Measurements from ENCODE around the gene RCOR2. TPM values are rescaled to one million over a fixed set of nuclear protein-coding genes. Genes with fewer than 3 reads are reported as not detected.

RCOR2 gene
- total and polyA plus RNA-seq, 2 experiments from 2014 or later: 34.7 to 74.2 TPM

DNA sequence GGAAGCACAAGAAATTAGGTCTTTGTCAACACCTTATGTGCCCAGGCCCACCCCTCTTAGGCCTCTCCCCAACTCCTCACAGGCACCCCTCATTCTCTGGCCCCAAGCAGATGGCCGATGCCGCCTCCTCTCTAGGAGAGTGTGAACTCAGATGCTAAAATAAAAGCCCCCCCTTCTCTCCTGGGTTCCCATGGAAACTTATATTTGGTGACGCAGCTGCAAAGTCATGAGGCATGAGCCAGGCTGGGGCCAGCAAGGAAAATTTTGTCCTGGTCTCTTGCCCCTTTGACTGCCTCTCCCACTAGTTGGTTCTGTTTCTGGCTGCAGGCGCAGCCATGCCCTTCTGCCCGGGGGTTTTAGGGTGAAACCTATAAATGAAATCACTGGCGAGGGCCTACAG, 11.8 kb downstream of the RCOR2 start:
- no peak for DNase-seq (ENCODE audit: low read depth in 1 of 2, low spot score in 1 of 2)
- H3K4me3 ChIP-seq: no peak overlapping the region
- H3K9me3 ChIP-seq (ENCODE audit: low read depth): no peaks in the 10 kb centered on the region
- H3K4me1 ChIP-seq (ENCODE audit: low read depth): peaks cover 30% of the 10 kb centered on the region
- TF ChIP-seq, protein P1, sequence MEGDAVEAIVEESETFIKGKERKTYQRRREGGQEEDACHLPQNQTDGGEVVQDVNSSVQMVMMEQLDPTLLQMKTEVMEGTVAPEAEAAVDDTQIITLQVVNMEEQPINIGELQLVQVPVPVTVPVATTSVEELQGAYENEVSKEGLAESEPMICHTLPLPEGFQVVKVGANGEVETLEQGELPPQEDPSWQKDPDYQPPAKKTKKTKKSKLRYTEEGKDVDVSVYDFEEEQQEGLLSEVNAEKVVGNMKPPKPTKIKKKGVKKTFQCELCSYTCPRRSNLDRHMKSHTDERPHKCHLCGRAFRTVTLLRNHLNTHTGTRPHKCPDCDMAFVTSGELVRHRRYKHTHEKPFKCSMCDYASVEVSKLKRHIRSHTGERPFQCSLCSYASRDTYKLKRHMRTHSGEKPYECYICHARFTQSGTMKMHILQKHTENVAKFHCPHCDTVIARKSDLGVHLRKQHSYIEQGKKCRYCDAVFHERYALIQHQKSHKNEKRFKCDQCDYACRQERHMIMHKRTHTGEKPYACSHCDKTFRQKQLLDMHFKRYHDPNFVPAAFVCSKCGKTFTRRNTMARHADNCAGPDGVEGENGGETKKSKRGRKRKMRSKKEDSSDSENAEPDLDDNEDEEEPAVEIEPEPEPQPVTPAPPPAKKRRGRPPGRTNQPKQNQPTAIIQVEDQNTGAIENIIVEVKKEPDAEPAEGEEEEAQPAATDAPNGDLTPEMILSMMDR (IDR thresholded peaks at IDR 0.05; ENCODE audit: low read depth, low read length): no peak
- H3K27me3 ChIP-seq: no peaks in the 10 kb centered on the region
- H3K36me3 ChIP-seq: peaks cover 34% of the 10 kb centered on the region
- no peak overlapping the region for H3K27ac ChIP-seq

DNA sequence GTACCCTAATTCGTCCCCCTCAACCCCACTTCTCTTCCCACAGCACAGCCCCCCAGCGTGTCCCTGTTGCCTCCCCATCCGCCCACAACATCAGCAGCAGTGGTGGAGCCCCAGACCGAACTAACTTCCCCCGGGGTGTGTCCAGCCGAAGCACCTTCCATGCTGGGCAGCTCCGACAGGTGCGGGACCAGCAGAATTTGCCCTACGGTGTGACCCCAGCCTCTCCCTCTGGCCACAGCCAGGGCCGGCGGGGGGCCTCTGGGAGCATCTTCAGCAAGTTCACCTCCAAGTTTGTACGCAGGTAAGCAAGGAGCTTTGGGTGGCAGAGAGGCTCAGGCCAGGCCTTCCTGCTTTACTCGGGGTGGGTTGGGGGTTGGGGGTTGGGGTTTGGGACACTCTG, 12.2 kb downstream of the RCOR2 start:
- no peak for DNase-seq (ENCODE audit: low read depth in 1 of 2, low spot score in 1 of 2)
- H3K9me3 ChIP-seq (ENCODE audit: low read depth): no peaks in the 10 kb centered on the region
- no peaks in the 10 kb centered on the region for H3K27me3 ChIP-seq
- H3K4me3 ChIP-seq: no peak overlapping the region
- peaks cover 26% of the 10 kb centered on the region for H3K4me1 ChIP-seq (ENCODE audit: low read depth)
- no peak overlapping the region for H3K27ac ChIP-seq
- H3K36me3 ChIP-seq: peaks cover 35% of the 10 kb centered on the region
- TF ChIP-seq, protein P1 (IDR thresholded peaks at IDR 0.05; ENCODE audit: low read depth, low read length): no peak

DNA sequence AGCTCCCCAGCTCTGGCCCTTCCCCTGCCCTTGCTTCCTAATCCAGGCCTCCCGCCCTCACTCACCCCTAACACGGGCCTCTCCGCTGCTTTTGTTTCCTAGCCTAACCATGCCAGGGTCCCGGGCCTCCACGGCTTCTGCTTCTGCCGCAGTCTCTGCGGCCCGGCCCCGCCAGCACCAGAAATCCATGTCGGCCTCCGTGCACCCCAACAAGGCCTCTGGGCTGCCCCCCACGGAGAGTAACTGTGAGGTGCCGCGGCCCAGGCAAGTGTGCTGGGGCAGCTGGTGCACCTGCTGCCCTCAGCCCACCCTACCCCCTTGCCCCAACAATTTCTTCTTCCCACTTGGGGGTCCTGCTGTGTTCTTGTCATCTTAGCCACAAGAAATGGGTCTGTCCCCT, 13.1 kb downstream of the RCOR2 start:
- Histone ChIP-seq H3K9me3 (ENCODE audit: low read depth) (no peaks in the 10 kb centered on the region), H3K4me3 (no peak overlapping the region), H3K27me3 (no peaks in the 10 kb centered on the region), H3K27ac (no peak overlapping the region), H3K4me1 (ENCODE audit: low read depth) (peaks cover 18% of the 10 kb centered on the region), H3K36me3 (peaks cover 42% of the 10 kb centered on the region)
- no peak for DNase-seq (ENCODE audit: low read depth in 1 of 2, low spot score in 1 of 2)
- TF ChIP-seq, protein P1 (IDR thresholded peaks at IDR 0.05; ENCODE audit: low read depth, low read length): no peak

DNA sequence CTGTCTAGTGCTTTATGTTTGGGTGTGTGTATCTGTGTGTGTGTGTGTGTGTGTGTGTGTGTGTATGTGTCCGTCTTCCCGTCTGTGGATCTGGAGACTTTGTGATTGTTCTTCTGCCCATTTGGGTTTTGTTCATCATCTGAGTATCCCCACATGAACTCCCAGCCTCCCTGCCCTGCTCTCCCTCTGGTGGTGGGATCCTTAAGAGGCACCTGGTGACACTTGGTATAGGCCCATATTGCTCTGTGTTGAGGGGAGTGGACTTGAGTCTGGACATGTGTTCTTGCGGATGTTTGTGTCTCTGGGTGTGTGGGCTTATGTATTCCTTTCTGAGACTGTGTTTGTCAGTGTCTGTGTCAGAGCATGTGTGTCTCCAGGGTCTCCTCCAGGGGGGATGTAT, 15.3 kb downstream of the RCOR2 start:
- DNase-seq (ENCODE audit: low read depth in 1 of 2, low spot score in 1 of 2): peak in 1 of 2 donors; percentile 35
- H3K36me3 ChIP-seq: peaks cover 51% of the 10 kb centered on the region
- no peak overlapping the region for H3K27ac ChIP-seq
- no peak overlapping the region for H3K4me3 ChIP-seq
- H3K27me3 ChIP-seq: no peaks in the 10 kb centered on the region
- H3K9me3 ChIP-seq (ENCODE audit: low read depth): no peaks in the 10 kb centered on the region
- TF ChIP-seq, protein P1 (IDR thresholded peaks at IDR 0.05; ENCODE audit: low read depth, low read length): peak; percentile 49
- H3K4me1 ChIP-seq (ENCODE audit: low read depth): no peaks in the 10 kb centered on the region

DNA sequence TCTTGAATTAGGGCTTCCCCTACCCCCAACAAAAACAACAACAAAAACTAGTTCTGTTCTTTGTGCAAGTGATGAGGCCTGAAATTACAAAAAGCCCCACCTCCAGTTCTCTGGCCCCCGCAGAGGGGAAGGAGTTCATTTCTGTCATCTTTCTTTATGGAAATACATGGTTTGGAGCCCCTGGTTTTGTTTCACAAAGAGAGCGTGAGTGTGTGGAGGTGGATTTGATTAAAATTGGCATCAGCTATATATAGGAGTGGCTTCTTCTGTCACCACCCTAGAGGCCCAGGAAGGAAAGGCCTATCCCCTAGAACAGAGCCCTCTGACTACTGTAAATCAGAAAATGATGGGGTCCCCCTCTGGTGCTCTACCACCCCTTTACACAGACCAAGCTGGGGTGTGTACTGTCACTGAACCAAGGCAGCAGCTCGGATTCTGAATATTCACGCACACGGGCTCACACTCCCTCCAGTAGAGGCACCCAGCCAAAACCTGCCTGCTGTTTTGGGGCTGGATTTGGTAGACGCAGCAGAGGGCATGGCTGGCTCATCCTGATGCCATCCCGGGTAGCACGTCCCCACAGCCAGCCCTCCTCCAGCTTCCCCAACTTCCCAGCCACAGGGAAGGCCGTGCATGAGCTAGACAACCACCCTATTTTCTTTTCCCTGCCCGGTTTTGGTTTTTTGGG, 19.4 kb downstream of the RCOR2 start:
- no peak for DNase-seq (ENCODE audit: low read depth in 1 of 2, low spot score in 1 of 2)
- Histone ChIP-seq H3K4me3 (no peak overlapping the region), H3K4me1 (ENCODE audit: low read depth) (no peaks in the 10 kb centered on the region), H3K9me3 (ENCODE audit: low read depth) (no peaks in the 10 kb centered on the region), H3K27me3 (no peaks in the 10 kb centered on the region), H3K27ac (no peak overlapping the region), H3K36me3 (peaks cover 41% of the 10 kb centered on the region)
- TF ChIP-seq, protein P1 (IDR thresholded peaks at IDR 0.05; ENCODE audit: low read depth, low read length): no peak

Measured in cardiac muscle cell (in vitro differentiated cells and primary cell).